GM19025 (cell line): ENCODE measurements around the gene JAML.

ENCODE experiments used
- ATAC-seq: cut with Tn5 transposase; IDR thresholded peaks from one replicate; pipeline ENCODE4 v1.9.1; 2021; ENCODE audit warnings: mild to moderate bottlenecking, low read depth, moderate library complexity; ENCODE audit not compliant: unreplicated experiment

The JAML gene

GRCh38 chr11:118151431-118151830 is 73.4 kb downstream of the JAML start:
- ATAC-seq: no peak

GRCh38 chr11:118149493-118149892 is 75.3 kb downstream of the JAML start:
- no peak for ATAC-seq

- ATAC-seq: no peak
Observed at GRCh38 chr11:118148856-118149255, 76.0 kb downstream of the JAML start.

GRCh38 chr11:118148240-118148639 is 76.6 kb downstream of the JAML start:
- no peak for ATAC-seq

DNA sequence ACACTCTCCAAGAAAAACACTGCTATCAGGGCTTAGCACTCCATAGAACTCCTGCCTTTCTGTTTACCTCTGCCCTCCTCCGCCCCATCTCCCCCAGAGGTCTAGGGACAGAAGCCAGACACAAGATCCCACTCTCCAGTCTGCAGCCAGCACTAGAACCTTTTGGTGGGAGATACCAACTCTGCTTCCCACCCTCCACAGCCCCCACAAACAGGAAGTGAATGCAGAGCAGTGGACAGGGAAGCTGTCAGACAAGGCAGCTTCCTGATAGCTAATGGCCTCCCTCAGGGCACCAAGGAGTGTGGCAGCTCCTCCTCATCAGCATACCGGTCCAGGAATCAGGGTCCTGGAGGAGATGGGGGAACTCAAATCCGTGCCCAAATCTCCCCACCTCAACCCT is 77.3 kb downstream of the JAML start:
- no peak for ATAC-seq

DNA sequence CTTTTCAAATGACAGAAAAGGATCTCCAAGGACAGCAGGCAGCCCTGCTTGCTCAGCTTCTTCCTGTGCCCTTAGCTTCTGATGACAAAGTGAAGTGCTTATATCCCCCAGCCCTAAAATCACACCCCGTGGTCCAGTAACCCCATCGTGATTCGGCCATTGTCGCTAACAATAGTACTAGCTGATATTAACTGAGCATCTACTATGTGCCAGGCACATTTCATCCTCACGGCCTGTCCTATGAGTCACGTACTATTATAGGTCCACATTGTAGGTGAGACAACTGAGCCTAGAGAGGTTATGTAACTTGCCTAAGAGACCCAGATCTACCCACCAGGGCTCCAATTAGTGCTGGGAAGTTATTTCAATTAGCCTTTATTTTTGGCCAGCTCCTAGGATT is 78.3 kb downstream of the JAML start:
- ATAC-seq: no peak

GRCh38 chr11:118145285-118146227 is 79.3 kb downstream of the JAML start:
- ATAC-seq: peak; percentile 76

- no peak for ATAC-seq
Observed at GRCh38 chr11:118144301-118145268, 80.2 kb downstream of the JAML start.
